Small intestine (tissue), 7 donors: ENCODE results near the gene DNAH2. TPM values are rescaled to one million over a fixed set of nuclear protein-coding genes. Genes with fewer than 3 reads are reported as not detected.

ENCODE experiments used
- DNase-seq, 2 donors: peaks; one replicate each; pipeline versions ENCODE4 v3.0.0 to v3.0.0-alpha.2; 2013
- FAIRE-seq: peaks from 2 replicates; lab custom pipeline; 2012; peaks lifted over from hg19 to GRCh38; lab: Jason Lieb, UNC
- H3K27ac ChIP-seq, 3 donors: one replicate each; pipeline ENCODE4 v1.5.1; 2013; ENCODE audit warnings: low read length in 2 of 3, mild to moderate bottlenecking in 2 of 3, control low read depth in 1 of 3, inconsistent platforms in 1 of 3, low read depth in 1 of 3, moderate library complexity in 1 of 3
- H3K27me3 ChIP-seq, 3 donors: one replicate each; pipeline ENCODE4 v1.6.1; 2013; ENCODE audit warnings: low read length in 3 of 3, inconsistent platforms in 1 of 3; ENCODE audit not compliant: control insufficient read depth in 3 of 3, insufficient read depth in 3 of 3
- H3K36me3 ChIP-seq, 3 donors: one replicate each; pipeline ENCODE4 v1.6.1; 2013; ENCODE audit warnings: low read length in 3 of 3, inconsistent platforms in 1 of 3, low read depth in 1 of 3, mild to moderate bottlenecking in 1 of 3, moderate library complexity in 1 of 3; ENCODE audit not compliant: control insufficient read depth in 3 of 3, insufficient read depth in 2 of 3
- H3K4me1 ChIP-seq, 3 donors: one replicate each; pipeline ENCODE4 v1.6.1; 2013; ENCODE audit warnings: low read length in 2 of 3, inconsistent platforms in 1 of 3, low read depth in 1 of 3, mild to moderate bottlenecking in 1 of 3, moderate library complexity in 1 of 3; ENCODE audit not compliant: control insufficient read depth in 3 of 3, insufficient read depth in 2 of 3
- H3K4me3 ChIP-seq, 3 donors: one replicate each; pipeline ENCODE4 v1.5.1; 2013; ENCODE audit warnings: low read length in 3 of 3, control low read depth in 1 of 3, inconsistent platforms in 1 of 3, low read depth in 1 of 3, mild to moderate bottlenecking in 1 of 3, moderate library complexity in 1 of 3
- H3K9me3 ChIP-seq, 2 donors: one replicate each; pipeline ENCODE4 v1.6.1; 2013; ENCODE audit warnings: low read depth in 1 of 2, low read length in 1 of 2; ENCODE audit not compliant: control insufficient read depth in 2 of 2, insufficient read depth in 1 of 2
- WGBS, 3 donors: extraction: QIAGEN DNeasy Blood & Tissue Kit; methylation state at CpG; one replicate each; pipeline ENCODE4 v1.1.7; 2013; 5-methylcytosine and 5-hydroxymethylcytosine counted together
- polyA plus RNA-seq, 4 donors: library from polyadenylated mRNA; stranded (reverse) in 3 of 4; unstranded in 1 of 4; fragments of 200-250 nt in 3 of 4; fragments of 120-200 nt in 1 of 4; gene quantifications; one replicate each; pipeline versions ENCODE4 v1.2.1 to v1.2.3, GENCODE V29; 2013
- donor health status: healthy with polysubstance abuse.
- donor health status: control.
- donor health status: control.
- donor health status: Bipolar disorder and iron deficiency.
- donor health status: healthy.

Gene DNAH2
- polyA plus RNA-seq, 4 donors = 0.04 to 0.09 TPM; not detected in 2

DNA sequence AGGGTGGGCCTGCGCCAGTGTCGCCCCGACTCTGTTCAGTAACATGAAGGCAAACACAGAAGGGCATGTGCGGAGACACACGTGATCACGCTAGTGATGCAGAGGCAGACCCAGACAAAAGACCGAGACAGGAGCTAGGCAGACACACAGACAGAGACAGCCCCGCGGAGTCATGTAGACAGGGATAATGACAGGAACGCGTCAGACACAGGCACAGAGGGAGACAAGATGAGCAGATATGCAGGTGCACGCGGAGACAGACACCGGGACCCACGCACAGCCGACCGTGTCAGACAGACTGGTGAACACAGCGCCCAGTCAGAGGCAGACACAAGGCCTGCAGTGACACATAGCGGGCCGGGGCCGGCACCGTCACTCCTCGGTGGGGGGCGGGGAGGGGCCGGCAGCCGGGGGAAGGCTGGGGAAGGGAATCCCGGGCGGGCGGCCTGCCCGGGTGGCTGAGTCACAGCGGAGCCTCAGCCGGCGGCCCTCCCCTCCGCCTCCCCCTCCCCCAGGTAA, 123.9 kb downstream of the DNAH2 start:
- H3K4me1 ChIP-seq = peaks cover 4 to 59% (median 20%) of the 10 kb centered on the region in 3 donors
- DNase-seq (peak; percentile 80 to 88), FAIRE-seq (no peak)
- peaks cover 2 to 20% (median 6%) of the 10 kb centered on the region in 3 donors for H3K36me3 ChIP-seq
- peak overlapping the region; percentile 62 to 84 (median 71) for H3K4me3 ChIP-seq
- no peaks in the 10 kb centered on the region for H3K9me3 ChIP-seq
- H3K27ac ChIP-seq = peak overlapping the region; percentile 94 to 99 (median 96)
- H3K27me3 ChIP-seq = no peaks in the 10 kb centered on the region
- WGBS, 3 donors = 1 to 3% (median 3%) methylated on average over 26 to 34 of the region's 34 CpGs

DNA sequence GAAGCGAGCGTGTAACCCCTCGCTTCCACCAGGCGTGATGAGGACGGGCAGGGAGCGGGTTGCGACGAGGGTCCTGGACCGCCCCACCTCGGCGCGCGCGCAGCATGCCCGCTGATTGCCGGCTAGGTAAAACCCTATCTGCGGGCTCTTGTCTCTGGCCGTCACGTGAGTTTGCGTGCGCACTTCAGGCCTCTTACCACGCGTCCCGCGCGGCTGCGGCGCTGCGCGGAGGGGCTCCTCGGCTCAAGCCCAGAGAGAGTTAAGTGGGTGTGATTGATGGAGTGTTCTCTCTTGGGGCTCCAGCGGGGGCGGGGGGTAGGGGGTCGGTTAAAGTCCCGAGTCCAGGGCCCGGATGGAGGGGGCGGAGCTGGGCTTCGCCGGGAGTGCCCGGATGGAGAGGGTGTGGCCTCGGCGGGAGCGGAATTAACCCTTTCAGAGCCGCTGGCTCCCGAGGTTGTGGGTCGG, 124.4 kb downstream of the DNAH2 start:
- Histone ChIP-seq H3K4me3 (peak overlapping the region; percentile 62 to 84 (median 71)), H3K27ac (peak overlapping the region; percentile 94 to 99 (median 96)), H3K36me3 (peaks cover 6 to 25% (median 9%) of the 10 kb centered on the region in 3 donors), H3K9me3 (no peaks in the 10 kb centered on the region), H3K4me1 (peaks cover 4 to 54% (median 19%) of the 10 kb centered on the region in 3 donors), H3K27me3 (no peaks in the 10 kb centered on the region)
- FAIRE-seq = no peak
- DNase-seq = peak; percentile 90 to 97
- WGBS, 3 donors = 0 to 1% (median 1%) methylated on average over 40 to 46 of the region's 46 CpGs

DNA sequence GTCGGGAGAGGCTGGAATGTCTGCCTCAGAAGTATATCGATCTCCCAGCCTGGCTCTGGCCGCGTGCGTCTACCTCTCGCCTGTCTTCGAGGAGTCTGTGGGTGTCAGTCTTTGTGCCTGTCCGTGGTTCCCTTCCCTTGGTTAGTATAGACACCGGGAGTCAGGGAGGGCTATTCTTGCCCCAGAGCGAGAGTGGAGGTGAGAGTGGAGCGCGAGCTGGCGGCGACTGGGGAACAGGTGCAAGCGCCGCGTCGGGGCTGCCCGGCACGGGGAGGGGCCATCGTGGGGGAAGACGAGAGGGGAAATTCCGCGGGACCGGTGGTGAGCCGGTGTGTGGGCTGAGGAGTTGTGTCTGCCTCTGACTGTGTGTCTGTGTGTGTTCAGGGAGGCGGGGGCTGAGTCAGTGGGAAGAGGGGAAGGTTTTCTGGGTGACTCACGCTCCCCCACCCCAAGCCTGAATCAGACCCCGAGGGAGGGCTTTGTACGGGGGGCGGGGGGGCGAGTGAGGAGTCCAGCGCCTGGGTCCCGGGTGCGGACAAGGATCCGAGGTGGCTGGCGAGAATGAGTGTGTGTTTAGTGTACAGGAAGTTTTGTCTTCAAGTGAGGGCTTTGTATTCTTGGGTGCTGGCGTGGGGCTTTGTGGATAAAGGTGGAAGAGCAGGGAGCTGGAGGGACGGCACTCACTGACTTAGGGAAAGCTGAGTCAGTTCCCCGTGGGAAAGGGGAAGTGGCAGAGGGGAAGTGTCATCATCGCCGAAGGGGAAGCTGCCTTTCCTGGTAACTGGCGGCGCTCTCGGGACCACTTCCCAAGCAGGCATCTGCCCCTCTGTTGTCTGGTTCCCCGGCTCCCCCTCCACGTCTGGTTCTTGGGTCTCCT, 125.1 kb downstream of the DNAH2 start:
- DNase-seq (peak; percentile 79 to 81), FAIRE-seq (no peak)
- peaks cover 9 to 31% (median 10%) of the 10 kb centered on the region in 3 donors for H3K36me3 ChIP-seq
- peak overlapping the region; percentile 94 to 99 (median 96) for H3K27ac ChIP-seq
- H3K27me3 ChIP-seq = no peaks in the 10 kb centered on the region
- H3K4me1 ChIP-seq = peaks cover 4 to 48% (median 16%) of the 10 kb centered on the region in 3 donors
- no peaks in the 10 kb centered on the region for H3K9me3 ChIP-seq
- 0 to 1% (median 1%) methylated on average over 45 to 47 of the region's 47 CpGs for WGBS, 3 donors
- H3K4me3 ChIP-seq = peak overlapping the region; percentile 62 to 84 (median 71)

DNA sequence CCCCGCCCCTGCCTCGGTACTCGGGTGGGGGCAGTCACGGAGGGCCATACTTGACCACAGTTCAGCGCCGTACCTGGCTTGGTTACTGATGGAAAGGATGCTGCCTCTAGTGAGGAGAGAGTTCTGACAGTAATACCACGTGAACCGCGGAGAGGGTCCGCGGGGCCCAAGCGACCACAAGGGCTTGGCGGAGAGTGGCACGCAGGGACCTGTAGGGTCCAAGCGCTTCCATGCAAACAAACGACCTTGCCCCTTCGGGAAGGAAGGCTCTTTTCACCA, 125.7 kb downstream of the DNAH2 start:
- Histone ChIP-seq H3K4me1 (peaks cover 4 to 44% (median 14%) of the 10 kb centered on the region in 3 donors), H3K4me3 (peak overlapping the region; percentile 62 to 84 (median 71)), H3K27me3 (no peaks in the 10 kb centered on the region), H3K36me3 (peaks cover 9 to 36% (median 10%) of the 10 kb centered on the region in 3 donors), H3K27ac (peak overlapping the region; percentile 94 to 99 (median 96)), H3K9me3 (no peaks in the 10 kb centered on the region)
- FAIRE-seq (no peak), DNase-seq (no peak)
- WGBS, 3 donors = 0 to 1% (median 0%) methylated on average over 17 of the region's 17 CpGs

DNA sequence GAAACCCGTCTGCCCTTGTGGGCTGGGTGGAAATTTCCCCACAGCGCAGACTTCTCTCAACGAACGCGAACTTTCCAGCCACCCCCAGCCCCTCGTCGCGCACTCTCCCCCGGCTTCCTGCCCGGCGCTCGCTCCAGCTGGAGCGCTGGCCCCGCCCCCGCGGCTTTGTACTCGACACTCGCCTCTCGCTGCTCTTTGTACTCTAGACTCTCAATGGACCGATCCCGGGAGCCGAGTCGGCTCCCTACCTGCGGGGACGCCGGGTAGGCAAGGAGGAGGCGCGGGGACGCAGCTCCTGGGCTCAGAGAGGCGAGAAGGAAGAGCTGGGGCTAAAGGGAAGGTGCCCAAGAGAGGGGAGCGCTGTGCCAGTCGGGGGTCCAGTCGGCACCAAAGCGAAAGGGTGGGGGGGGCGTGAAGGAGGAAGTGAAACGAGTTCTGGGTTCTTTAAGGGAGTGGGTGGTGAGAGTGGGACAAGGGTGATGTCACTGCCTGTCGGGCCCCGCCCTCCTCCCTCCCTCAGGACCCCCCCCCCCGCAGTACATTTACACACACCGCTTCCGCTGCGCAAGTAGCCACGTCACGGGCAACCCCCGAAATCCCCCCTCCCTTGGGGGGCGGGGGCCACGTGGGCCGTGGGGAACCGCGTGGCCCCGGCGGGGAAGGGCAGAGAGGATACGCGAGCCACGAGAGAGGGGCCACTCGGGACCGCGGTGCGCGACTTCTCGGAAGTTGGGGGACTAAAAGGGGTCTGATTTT, 126.2 kb downstream of the DNAH2 start:
- peak overlapping the region; percentile 62 to 84 (median 71) for H3K4me3 ChIP-seq
- H3K36me3 ChIP-seq = peaks cover 10 to 41% (median 11%) of the 10 kb centered on the region in 3 donors
- H3K27me3 ChIP-seq = no peaks in the 10 kb centered on the region
- H3K9me3 ChIP-seq = no peaks in the 10 kb centered on the region
- 0 to 1% (median 0%) methylated on average over 44 to 61 of the region's 61 CpGs for WGBS, 3 donors
- no peak for FAIRE-seq
- peak; percentile 93 to 97 for DNase-seq
- H3K27ac ChIP-seq = peak overlapping the region; percentile 94 to 99 (median 96)
- H3K4me1 ChIP-seq = peaks cover 4 to 41% (median 14%) of the 10 kb centered on the region in 3 donors

DNA sequence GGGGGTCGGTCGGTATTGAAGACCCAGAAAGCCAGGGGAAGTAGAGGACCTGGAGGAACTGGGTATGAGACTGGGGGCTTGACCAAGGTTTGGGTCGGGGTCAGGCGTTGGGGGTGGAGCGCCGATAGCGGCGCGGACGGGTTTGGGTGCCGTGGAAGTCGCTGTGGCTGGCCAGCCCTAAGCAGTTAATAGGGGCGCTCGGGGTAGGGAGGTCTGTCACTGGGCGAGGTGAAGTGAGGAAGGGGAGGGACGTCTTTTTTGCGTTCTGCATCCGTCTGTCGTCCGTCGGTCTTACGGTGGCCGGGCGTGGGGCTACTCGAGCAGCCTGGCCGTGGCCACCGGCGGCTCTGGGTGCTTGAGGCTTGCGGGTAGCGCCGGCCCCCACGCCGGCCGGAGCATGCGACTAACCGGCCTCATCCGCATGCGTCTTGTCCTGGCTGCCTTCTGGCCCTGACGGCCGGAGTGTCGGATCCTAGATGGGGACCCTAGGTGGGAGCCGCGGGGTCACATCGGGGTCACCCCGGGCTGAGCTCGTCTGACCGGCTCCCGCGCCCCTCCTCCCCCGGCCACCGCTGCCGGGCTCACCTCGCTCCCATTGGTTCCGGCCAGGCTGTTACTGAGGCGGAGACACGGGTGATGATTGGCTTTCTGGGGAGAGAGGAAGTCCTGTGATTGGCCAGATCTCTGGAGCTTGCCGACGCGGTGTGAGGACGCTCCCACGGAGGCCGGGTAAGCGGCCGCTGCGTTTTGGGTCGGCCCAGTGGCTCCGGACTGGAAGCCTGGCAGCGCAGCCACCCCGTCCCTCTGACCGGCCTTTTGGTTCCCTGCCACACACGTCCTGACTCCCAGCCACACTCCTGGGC, 127.0 kb downstream of the DNAH2 start:
- FAIRE-seq = no peak

DNA sequence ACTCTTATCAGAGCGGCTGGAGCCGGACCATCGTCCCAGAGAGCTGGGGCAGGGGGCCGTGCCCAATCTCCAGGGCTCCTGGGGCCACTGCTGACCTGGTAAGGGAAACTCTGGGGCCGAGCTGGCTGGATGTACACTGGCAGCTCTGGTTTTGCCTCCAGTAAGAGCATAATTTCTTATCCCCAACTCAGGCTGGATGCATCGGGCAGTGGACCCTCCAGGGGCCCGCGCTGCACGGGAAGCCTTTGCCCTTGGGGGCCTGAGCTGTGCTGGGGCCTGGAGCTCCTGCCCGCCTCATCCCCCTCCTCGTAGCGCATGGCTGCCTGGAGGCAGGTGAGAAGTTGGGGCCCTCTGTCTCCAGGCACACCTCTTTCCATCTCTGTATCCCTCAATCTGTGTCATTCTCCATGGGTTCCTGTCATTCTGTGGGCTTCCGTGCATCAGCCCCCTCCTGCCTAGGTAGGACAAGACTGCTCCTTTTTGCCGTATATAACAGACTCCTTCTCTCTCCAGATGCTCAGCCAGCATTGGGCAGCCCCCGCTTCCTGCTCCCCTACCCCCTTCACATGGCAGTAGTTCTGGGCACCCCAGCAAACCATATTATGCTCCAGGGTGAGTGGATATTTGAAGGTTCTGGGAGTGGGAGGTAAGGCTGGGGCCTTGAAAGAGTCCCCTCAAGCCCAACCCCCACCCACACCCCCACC, 128.0 kb downstream of the DNAH2 start:
- no peak for DNase-seq
- 68 to 79% (median 69%) methylated on average over 14 to 15 of the region's 15 CpGs for WGBS, 3 donors
- Histone ChIP-seq H3K27me3 (no peaks in the 10 kb centered on the region), H3K4me3 (peak overlapping the region in 2 of 3 donors; percentile 71 to 84), H3K27ac (peak overlapping the region in 2 of 3 donors; percentile 50 to 94), H3K36me3 (peaks cover 11 to 54% (median 15%) of the 10 kb centered on the region in 3 donors), H3K9me3 (no peaks in the 10 kb centered on the region), H3K4me1 (peaks cover 0 to 23% (median 10%) of the 10 kb centered on the region in 3 donors)
- FAIRE-seq = no peak

More for the DNA sequence above, 127.0 kb downstream of the DNAH2 start:
- DNase-seq = peak; percentile 95 to 97
- Histone ChIP-seq H3K27ac (peak overlapping the region; percentile 94 to 99 (median 96)), H3K27me3 (no peaks in the 10 kb centered on the region), H3K36me3 (peaks cover 10 to 50% (median 15%) of the 10 kb centered on the region in 3 donors), H3K4me1 (peaks cover 4 to 33% (median 14%) of the 10 kb centered on the region in 3 donors), H3K4me3 (peak overlapping the region; percentile 62 to 84 (median 71)), H3K9me3 (no peaks in the 10 kb centered on the region)
- WGBS, 3 donors = 0% methylated on average over 62 to 71 of the region's 71 CpGs
